Fibroblast of the aortic adventitia (primary cell): ENCODE measurements around the gene CYTH1. TPM values are rescaled to one million over a fixed set of nuclear protein-coding genes. Genes with fewer than 3 reads are reported as not detected.

ENCODE experiments used
- DNase-seq: peaks from one replicate; pipeline ENCODE4 v3.0.0-alpha.2; 2010; ENCODE audit warnings: low read depth
- H3K4me3 ChIP-seq: 2 replicates; pipeline ENCODE4 v1.5.1; 2011; ENCODE audit warnings: low read depth, mild to moderate bottlenecking, control low read depth, low read length, moderate library complexity
- CTCF ChIP-seq: IDR thresholded peaks from 2 replicates; pipeline ENCODE4 v1.5.1; 2011; ENCODE audit warnings: mild to moderate bottlenecking, low read length, control low read depth, inconsistent platforms; ENCODE audit not compliant: insufficient read depth
- total RNA-seq: library from RNA; depleted of rRNA; stranded (reverse); fragments of >200 nt; gene quantifications from 2 replicates; pipeline ENCODE4 v1.2.3, GENCODE V29; 2012; ENCODE audit warnings: low replicate concordance

The CYTH1 gene
- total RNA-seq, 1 donor = 13.8 TPM

GRCh38 chr17:78774956-78775571, 7.0 kb downstream of the CYTH1 start:
- no peak for TF ChIP-seq CTCF
- H3K4me3 ChIP-seq = peak overlapping the region; percentile 48

GRCh38 chr17:78774453-78774852, 7.6 kb downstream of the CYTH1 start:
- DNase-seq = peak; percentile 17
- peak overlapping the region; percentile 48 for H3K4me3 ChIP-seq
- no peak for TF ChIP-seq CTCF

More at GRCh38 chr17:78774956-78775571, 7.0 kb downstream of the CYTH1 start:
- peak; percentile 34 for DNase-seq

DNA sequence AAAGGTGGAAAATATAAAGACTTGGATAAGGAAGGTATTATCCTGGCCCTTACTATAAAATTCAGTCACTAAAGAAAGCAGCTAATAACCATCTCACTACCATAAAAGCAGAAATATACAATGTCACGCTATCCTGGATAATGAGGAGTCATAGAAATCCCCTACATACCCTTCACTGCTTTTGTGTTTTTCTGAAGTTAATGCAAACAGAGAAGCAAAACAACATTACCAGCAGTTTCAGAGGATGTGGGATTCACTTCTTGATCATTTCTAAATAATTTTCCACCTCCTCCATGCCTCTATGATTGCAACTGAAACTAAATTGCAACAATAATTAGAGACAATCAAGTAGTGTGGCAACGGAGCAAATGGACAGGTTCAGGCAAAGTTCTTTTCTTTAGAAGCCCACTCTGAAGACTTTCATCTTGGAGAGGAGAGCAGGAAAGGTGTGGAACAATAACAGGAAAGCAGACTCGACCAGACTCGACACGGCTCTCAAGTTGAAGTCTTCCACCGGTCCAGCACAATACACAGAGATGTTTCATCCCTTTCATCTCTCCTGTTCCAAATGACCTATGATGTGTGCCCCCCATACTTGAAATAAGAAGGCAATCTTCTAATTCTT, 10.2 kb downstream of the CYTH1 start:
- no peak overlapping the region for H3K4me3 ChIP-seq
- TF ChIP-seq CTCF = no peak
- DNase-seq = no peak

DNA sequence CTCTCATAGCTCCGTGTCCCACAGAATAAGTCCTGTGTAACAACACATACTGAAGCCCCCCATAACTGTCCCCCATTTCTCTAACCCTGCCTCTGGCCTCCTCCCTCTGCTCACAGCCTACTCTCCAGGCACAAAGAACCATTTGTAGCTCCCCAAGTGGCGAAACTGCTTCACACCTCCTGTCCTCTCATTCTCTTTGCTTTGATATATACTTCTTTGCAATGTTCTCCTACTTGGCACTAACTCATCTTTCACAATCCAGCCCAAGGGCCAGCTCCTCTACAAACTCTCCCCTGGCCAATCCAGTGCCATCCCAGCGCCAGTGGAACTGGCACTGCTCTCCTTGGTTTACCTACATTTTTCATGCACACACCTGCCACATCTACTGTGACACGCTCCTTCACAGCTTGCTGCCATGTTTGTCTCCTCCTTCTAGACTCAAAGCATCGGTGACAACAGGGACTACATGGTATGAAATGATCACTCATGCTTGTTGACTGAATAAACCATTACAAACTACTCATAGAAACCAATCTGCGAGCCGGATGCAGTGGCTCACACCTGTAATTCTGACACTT, 12.8 kb downstream of the CYTH1 start:
- no peak for TF ChIP-seq CTCF
- DNase-seq = no peak
- no peak overlapping the region for H3K4me3 ChIP-seq

GRCh38 chr17:78767806-78768205, 14.3 kb downstream of the CYTH1 start:
- no peak overlapping the region for H3K4me3 ChIP-seq
- DNase-seq = no peak
- TF ChIP-seq CTCF = no peak

GRCh38 chr17:78766743-78767294, 15.3 kb downstream of the CYTH1 start:
- no peak for TF ChIP-seq CTCF
- DNase-seq = no peak

More at GRCh38 chr17:78766743-78767294, 15.3 kb downstream of the CYTH1 start:
- H3K4me3 ChIP-seq = no peak overlapping the region
